HL-60 (cell line): Measurements from ENCODE around the gene EID2.

ENCODE experiments used
- POLR2AphosphoS5 ChIP-seq: IDR thresholded peaks from 2 replicates; pipeline ENCODE4 v1.6.1; 2012; ENCODE audit warnings: low read depth
- TF ChIP-seq, protein P1 (sequence below): IDR thresholded peaks from one replicate; pipeline ENCODE4 v1.5.1; 2011; ENCODE audit warnings: low read length, control low read depth, inconsistent platforms; ENCODE audit not compliant: insufficient read depth

- TF ChIP-seq, protein P1, sequence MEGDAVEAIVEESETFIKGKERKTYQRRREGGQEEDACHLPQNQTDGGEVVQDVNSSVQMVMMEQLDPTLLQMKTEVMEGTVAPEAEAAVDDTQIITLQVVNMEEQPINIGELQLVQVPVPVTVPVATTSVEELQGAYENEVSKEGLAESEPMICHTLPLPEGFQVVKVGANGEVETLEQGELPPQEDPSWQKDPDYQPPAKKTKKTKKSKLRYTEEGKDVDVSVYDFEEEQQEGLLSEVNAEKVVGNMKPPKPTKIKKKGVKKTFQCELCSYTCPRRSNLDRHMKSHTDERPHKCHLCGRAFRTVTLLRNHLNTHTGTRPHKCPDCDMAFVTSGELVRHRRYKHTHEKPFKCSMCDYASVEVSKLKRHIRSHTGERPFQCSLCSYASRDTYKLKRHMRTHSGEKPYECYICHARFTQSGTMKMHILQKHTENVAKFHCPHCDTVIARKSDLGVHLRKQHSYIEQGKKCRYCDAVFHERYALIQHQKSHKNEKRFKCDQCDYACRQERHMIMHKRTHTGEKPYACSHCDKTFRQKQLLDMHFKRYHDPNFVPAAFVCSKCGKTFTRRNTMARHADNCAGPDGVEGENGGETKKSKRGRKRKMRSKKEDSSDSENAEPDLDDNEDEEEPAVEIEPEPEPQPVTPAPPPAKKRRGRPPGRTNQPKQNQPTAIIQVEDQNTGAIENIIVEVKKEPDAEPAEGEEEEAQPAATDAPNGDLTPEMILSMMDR: peak; percentile 99
- TF ChIP-seq POLR2AphosphoS5: no peak; the same call in 1 of the 2 replicates
Measured at GRCh38 chr19:39532233-39533002, 7.5 kb downstream of the EID2 start, which contains the start of gene EID2B.
